NB4 (cell line): ENCODE data around the gene GALNT10.

Experiments
- CTCF ChIP-seq: IDR thresholded peaks from one replicate; pipeline ENCODE4 v1.5.1; 2012; ENCODE audit warnings: low read depth, low read length
- MYC ChIP-seq: IDR thresholded peaks from 2 replicates; pipeline ENCODE4 v1.6.1; 2011; ENCODE audit warnings: low read depth, low read length

- TF ChIP-seq MYC (no peak), CTCF (no peak)
These were observed 47.4 kb downstream of the GALNT10 start for GRCh38 chr5:154237946-154238345.
